Left hindlimb (tissue), 1 donor: ENCODE results near the gene CENPS.
"Not testable (repeated sequence)": the region's sequence is repeated elsewhere in the genome, so short reads cannot be mapped to it uniquely, and the experiment has no call there.

Experiments
- DNase-seq: peaks from one replicate; pipeline ENCODE4 v3.0.0-alpha.2; 2018

The CENPS gene

GRCh38 chr1:10421637-10422036, 8.6 kb upstream of the CENPS start:
- no peak for DNase-seq

- peak; percentile 57 for DNase-seq
These were observed 6.2 kb upstream of the CENPS start for GRCh38 chr1:10424034-10424433.

GRCh38 chr1:10424651-10425050, 5.6 kb upstream of the CENPS start:
- no peak for DNase-seq

GRCh38 chr1:10425826-10426534, 4.3 kb upstream of the CENPS start:
- DNase-seq = not testable (repeated sequence)

GRCh38 chr1:10426535-10426848, 3.7 kb upstream of the CENPS start:
- DNase-seq = not testable (repeated sequence)

GRCh38 chr1:10428984-10429383, 1.2 kb upstream of the CENPS start:
- DNase-seq = no peak

- DNase-seq = no peak
These were observed 391 bp upstream of the CENPS start for GRCh38 chr1:10429868-10430215.

- no peak for DNase-seq
These were observed 967 bp downstream of the CENPS start for GRCh38 chr1:10431070-10431730.

GRCh38 chr1:10432910-10433700, 2.9 kb downstream of the CENPS start:
- no peak for DNase-seq

- no peak for DNase-seq
These were observed 3.6 kb downstream of the CENPS start for GRCh38 chr1:10433790-10434189.

GRCh38 chr1:10434590-10434989, 4.4 kb downstream of the CENPS start:
- no peak for DNase-seq

GRCh38 chr1:10437052-10437451, 6.8 kb downstream of the CENPS start:
- no peak for DNase-seq

- DNase-seq = no peak
These were observed 8.5 kb downstream of the CENPS start for GRCh38 chr1:10438677-10439163.

GRCh38 chr1:10440305-10440704, 10.1 kb downstream of the CENPS start:
- DNase-seq = no peak

- DNase-seq = no peak
These were observed 10.6 kb downstream of the CENPS start for GRCh38 chr1:10440794-10441193.

GRCh38 chr1:10444248-10444647, 14.0 kb downstream of the CENPS start:
- DNase-seq = no peak

GRCh38 chr1:10444795-10445397, 14.7 kb downstream of the CENPS start:
- no peak for DNase-seq

- no peak for DNase-seq
These were observed 16.7 kb downstream of the CENPS start for GRCh38 chr1:10446790-10447422.

GRCh38 chr1:10449751-10450150, 19.5 kb downstream of the CENPS start, which contains the start of gene CORT:
Gene CORT, plus strand, starts transcription at chr1:10450031. Its CDS starts 193 bp downstream, at chr1:10450224.
- no peak for DNase-seq

- peak; percentile 43 for DNase-seq
These were observed 20.1 kb downstream of the CENPS start for GRCh38 chr1:10450156-10450814.

GRCh38 chr1:10450836-10451235, 20.6 kb downstream of the CENPS start:
- DNase-seq = no peak

- peak; percentile 49 for DNase-seq
These were observed 21.1 kb downstream of the CENPS start for GRCh38 chr1:10451287-10451686.
